NAMALWA (cell line): ENCODE results near the gene CUL2.
"Not testable (repeated sequence)": the region's sequence is repeated elsewhere in the genome, so short reads cannot be mapped to it uniquely, and the experiment has no call there.

Experiments used
- DNase-seq: peaks from one replicate; pipeline ENCODE4 v3.0.0-alpha.2; 2015; ENCODE audit warnings: low spot score

The CUL2 gene

DNA sequence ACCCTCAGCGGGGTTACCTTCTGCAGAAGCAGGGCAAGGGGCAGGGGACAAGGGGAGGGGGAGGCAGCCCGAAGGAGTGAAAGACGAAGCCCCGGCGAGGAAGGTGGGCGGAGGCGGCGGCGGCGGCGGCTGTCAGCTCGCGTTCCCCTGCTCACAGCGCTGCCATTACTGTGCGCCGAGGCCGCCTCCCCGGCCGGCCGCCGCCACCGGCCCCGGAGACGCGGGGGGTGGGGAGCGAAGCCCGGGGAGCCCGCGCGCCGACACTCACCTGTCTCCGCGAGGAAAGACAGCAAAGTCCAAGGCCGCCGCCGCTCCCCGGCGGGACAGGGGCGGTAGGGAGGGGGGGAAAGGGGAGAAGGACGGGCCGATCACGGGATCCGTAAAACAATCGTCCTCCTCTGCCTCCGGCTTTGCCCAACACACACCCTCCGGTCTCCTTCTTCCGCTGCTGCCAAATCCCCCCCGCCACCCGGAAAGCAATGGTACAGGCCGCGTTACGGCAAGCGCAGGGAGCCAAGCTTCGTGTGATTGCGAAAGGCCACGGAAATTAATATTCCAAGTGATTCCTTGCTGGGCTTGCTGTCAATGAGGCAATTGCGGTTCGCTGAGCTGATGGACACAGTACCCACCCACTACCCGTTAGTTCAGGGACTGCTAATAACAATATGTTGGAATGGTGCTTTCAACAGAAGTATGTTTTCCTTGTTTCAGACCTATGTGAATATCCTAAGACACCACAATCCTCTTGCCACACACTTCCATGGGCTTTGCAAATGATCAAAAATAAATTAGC is at the start of gene CUL2:
TSS of gene CUL2 (minus strand) at position 180 of the 793 bp plus-strand sequence. CDS start 19,024 bp downstream, outside the sequence.
- peak; percentile 90 for DNase-seq

DNA sequence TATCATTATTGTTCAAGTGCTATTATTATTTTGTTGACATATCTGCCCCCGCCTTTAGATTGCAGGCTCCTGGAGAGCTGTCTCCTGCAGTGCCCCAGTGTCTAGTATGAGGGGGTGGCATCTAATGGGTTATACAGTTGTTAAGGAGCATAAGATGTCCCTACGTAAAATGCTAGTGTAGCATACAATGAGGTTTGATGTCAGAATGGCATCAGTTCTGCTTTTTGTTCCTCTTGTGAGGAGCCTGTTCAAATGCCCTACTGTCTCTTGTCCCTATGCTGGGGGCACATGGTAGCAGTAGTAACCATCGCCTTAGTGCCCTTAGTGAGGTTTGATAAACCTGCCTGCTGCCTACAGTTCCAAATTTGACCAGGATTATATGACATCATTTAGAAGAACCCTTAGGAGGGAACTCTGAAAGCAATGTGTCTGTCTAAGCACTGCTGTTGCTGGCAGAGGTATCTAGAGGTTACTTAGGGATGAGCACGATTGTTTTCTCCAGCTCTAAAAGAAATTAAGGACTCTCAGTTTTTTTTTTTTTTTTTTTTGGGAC is 46.2 kb upstream of the CUL2 start:
- peak; percentile 18 for DNase-seq

DNA sequence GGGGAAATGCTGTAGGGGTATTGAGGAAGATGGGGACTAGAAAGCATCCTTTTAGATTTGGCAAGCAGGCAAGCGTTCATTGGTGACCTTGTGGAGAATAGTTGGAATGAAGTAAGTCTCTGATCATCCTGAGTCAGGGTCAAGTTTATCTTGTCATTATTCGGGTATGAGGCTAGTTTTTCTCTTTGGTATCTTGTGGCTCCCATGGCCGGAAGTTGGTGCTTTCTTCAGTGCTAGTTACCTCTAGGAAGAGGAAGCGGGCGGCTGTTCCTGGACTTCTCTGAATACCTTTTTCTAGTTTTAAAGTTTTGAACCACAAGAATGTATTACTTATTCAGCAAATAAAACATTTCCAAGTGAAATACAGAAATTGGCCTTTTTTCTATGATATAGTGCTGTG is 45.7 kb upstream of the CUL2 start:
- no peak for DNase-seq

DNA sequence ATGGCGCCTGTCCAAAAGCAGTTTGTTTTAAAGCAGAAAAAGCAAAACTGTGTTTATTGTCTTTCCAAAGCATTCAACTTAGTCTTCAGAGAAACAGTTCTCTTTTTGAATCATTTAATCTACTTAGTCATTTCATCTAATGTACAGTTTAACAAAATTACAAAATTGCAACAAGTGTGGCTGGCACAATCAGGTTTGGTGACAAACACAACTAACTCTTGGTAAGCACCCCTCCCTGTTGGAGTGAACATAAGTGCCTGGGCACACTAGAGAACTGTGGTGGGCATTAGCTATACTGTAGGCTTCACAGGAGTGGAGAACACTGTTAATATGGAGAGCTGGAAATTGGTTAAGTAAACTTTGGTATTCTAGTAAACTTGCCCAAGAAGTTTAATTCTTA is 43.4 kb upstream of the CUL2 start:
- DNase-seq, result no peak

DNA sequence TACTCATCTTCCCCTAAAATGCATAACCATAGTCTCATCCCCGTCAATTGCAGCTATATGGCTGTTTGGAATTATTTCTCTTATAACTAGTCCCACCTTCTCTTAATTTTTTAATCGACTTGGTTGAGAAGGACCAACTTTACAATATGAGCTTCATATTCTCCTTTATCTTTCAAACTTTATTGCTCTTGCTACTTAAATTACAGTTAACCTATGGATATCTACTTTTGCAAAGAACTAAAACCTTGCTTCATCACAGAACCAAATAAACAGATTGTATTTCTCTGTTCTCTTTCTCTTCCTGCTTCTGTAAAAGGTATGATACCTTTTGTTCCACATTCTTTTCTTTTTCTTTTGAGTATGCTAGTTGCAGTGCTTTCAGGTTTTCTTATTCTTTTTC is 42.6 kb upstream of the CUL2 start:
- DNase-seq, result no peak

DNA sequence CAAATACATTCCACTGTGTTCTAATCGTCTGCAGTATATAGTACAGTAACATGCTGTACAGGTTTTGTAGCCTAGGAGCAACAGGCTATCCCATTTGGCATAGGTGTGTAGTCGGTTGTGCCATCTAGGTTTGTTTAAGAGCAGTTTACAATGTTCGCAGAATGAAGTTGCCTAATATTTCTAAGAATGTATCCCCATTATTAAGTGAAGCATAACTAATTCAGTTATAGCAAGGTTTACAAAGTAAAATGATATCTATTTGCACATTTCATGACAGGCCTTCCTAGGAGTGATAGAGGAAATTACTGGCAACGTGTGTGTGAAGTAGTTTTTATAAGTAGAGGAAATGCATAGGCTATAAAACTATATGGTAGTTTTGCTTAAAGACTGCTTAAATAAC is 40.5 kb upstream of the CUL2 start:
- DNase-seq, result peak; percentile 11

DNA sequence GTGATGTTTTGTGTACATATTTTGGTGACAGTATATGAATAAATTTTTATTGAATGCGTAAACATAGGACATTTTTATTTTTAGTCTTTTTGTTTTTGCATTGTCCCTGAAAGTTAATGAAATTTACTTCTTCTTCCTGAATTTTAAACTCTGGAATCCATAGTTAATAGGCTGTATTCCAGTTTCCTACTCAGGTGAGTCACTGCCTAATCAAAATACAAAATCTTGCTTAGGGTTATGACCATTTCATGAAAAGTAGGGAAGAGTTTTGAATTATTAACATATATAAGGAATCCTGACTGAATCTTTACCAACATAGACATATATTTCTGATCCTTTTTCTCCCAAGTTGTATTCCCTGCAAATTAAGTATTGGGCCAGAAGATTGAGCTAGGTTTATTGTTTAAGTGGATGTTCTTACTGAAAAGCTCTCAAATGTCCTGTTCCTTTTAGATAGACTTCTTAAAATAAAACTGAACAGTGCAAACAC is 39.1 kb upstream of the CUL2 start:
- no peak for DNase-seq

DNA sequence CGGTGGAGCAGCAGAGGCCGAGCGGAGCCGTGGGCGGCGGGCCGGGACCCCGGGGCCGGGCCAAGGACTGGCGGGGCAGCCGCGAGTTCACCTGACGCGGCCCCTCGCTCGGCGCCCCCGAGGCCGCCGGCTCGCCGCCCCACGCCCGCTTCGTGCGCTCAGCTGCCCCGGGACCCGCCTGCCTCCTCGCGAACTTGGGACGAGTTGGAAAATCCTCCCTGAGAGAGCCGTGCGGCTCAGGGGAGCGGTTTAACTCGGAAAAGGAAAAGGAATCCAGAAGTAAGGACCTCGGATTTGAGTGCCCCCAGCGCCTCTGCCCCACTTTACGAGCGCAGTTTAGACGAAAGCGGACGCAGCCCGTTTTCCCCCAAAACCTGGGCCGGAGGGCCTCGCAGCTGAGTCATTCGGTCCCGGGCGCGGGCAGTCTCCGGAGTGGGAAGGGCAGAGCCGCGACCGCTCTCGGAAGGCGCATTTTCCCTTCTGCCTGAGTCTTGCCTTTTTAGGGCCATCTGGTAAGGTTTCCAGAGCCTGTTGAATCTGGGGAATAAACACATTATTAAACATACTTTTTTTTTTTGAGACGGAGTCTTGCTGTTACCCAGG is 37.2 kb upstream of the CUL2 start:
- DNase-seq, result peak; percentile 61

DNA sequence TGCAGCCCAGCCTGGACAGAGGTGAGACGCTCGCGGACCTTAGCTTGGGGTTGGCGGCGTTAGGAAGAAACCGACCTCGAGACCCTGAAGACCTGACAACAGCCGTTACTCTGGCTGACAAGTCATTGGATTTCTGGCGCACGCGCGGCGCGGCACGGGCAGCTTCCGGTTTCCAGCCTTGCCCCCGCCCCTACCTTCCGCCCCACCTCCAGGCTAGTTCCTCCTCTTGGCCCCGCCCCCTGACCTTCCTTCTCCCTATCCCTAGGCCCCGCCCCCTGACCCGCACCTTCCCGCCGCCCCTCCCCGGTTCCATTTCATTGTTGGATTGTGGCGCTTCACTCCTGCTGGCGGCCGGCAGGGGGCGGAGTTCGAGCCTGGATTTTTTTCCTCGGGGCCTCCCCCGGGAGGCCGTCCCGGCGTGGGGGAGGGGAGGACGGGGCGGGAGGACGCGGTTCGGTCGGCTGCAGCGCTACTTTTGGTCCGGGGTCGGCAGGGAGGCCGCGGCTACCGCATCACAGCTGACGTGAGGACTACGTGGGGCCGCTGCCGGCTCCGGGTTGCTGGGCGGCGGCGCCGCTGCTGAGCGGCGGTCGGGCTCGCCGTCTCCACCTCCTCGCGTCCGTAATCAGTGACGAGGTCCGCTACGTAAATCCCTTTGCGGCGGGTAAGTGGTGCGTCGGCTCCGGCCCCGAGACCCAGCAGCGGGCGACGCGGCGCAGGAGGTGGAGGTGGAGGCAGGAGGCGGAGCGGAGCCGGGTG is 36.6 kb upstream of the CUL2 start, which contains the start of gene CREM:
TSS of gene CREM (plus strand) at position 317 of the 759 bp plus-strand sequence. CDS start 10,990 bp downstream, outside the sequence.
- DNase-seq, result peak; percentile 94

DNA sequence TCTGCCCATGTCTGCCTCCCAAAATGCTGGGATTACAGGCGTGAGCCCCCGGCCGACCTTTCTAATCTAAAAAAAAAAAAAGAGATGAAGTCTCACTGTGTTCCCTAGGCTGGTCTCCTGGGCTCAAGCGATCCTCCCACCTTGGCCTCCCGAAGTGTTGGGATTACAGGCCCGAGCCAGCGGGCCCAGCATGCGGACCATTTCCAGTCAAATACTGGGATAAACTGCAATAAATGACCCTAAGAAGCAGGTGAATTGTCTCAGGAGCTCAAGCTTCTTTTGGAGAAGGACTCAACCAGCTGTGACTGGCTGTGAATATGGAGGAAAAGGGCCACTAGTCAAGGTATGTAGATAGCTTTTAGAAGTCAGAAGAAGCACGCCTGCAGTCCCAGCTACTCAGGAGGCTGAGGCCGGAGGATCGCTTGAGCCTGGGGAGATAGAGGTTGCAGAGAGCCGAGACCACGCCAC is 36.0 kb upstream of the CUL2 start:
- DNase-seq, result no peak

DNA sequence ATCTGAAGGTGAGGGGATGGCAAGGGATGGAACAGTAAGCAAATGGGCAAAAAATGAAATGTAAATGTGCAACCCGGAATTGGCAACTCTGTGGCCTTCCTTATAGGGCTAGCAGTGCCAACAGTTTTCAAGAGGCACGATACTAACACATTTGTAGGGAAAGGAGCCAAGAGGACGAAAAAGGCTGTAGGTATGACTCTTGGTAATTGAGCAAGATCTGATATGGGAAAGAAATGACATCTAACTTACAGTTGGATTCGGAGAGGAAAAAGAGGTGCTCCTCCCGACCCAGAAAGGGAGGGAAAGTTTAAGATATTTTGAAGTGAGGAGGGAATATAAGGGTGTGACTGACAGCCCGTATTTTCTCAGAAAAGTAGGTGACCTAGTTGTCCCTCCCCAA is 34.4 kb upstream of the CUL2 start:
- no peak for DNase-seq

DNA sequence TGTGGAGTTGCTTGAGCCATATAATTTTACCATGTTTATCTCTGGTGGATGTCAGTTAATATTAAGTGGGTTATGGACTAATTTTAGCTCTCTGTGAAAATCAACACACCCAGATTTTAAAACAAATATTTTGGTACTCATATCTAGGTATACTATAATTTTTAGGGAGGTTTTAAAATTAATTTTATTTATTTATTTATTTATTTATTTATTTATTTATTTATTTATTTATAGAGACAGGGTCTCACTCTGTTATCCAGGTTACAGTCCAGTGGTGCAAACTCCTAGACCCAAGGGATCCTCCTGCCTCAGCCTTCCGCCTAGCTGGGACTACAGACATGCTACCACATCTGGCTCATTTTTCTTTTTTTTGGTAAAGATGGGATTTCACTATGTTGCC is 29.2 kb upstream of the CUL2 start:
- DNase-seq, result no peak

DNA sequence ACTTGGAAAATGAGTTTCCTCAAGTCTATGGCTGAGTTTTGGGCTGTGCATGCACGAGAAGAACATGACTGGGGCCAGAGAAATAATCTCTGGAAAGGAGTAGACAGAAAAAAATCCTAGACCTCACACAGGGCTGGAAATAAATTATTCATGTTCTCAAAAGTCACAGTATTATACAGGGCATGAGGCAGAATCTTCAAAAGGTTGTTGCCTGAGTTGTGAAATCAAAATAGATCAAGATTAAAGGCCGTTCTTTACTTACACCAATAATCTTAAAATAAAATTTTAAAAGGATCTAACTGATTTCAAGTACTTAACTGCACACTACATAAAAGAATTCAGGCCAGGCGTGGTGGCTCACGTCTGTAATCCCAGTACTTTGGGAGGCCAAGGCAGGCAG is 22.4 kb upstream of the CUL2 start:
- no peak for DNase-seq

DNA sequence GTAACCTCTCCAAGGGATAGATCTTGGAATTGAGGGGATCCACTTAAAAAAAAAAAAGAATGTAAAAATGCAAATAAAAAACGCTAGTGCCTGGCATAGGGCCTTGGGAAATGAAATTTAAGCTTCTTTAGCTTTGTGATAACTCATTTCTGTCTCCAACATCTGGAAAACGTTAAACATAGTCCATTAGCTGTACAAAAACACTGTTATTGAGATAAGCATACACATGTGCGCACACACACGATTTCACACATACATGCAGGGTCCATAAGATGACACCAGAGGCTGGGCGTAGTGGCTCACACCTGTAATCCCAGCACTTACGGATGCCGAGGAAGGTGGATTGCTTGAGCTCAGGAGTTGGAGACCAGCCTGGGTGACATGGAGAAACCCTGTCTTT is 13.7 kb upstream of the CUL2 start:
- no peak for DNase-seq

DNA sequence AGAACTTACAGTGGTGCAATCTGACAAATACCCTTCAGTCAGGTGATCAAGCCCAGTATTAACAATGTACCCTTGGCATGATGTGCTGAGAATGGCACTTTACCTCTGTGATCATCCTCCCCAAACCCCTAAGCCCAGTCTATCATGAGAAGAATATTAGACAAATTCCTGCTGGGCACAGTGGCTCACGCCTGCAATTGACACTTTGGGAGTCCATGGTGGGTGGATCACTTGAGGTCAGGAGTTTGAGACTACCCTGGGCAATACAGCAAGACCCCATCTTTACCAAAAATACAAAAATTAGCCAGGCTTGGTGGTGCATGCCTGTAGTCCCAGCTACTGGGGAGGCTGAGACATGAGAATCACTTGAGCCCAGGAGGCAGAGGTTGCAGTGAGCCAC is 7.4 kb upstream of the CUL2 start:
- no peak for DNase-seq

DNA sequence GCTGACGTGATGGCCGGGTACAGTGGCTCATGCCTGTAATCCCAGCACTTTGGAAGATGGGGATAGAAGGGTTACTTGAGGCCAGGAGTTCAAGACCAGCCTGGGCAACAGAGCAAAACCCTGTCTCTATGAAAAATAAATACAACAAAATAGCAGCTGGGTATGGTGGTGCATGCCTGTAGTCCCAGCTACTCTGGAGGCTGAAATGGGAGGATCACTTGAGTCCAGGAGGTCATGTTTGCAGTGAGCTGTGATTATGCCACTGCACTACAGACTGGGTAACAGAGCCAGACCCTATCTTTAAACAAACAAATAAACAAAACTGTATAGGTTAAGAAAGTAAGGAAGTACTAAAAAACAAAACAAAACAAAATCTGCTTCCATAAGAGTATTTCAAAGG is 6.2 kb upstream of the CUL2 start:
- no peak for DNase-seq

DNA sequence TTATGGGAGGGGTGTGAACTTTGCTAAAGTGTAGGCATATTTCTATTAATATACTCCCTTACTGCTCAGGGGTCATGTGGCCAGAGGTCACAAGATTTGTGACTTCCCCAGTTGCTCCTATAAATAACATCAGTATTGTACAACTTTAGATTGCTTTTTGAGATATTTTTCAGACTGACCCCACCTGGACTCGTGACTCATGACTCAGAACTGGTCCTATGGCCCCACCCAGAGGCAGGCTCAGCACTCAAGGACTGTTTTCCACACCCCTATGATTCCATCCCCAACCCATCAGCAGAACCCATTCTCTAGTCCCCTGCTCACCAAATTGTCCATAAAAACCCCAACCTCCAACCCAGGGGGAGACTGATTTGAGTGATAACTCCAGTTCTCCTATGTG is 2.7 kb upstream of the CUL2 start:
- peak; percentile 19 for DNase-seq

DNA sequence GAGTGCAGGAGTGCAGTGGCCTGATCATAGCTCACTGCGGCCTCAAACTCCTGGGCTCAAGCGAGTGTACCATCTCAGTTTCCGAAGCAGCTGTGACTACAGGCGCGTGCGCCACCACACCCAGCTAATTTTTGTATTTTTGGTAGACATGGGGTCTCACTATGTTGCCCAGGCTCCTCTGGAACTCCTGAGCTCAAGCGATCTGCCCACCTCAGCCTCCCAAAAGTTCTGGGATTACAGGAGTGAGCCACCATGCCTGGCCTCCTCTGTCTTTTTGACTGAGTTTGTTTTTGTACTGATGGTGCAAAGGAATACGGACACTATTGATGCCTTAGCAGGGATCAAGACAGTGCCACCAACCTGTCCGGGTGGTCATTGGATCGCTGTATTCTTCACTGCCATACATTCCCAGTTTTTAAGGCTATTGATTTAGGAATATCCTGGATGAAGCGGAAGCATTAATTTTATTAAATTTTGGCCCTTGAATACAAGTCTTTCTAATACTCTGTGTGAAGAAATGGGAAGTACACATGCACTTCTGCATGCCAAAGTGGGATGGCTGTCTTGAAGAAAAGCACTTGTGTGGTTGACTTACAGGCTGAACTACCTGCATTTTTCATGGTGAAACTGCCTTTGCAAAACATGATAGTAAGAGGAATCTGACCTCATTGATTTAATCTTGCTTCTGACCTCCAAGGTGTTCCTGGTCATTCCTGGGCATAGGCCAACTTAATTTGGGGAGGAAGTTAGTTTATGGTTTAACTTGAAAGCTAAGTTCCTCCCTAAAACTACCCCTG is 2.1 kb upstream of the CUL2 start:
- DNase-seq, result no peak

DNA sequence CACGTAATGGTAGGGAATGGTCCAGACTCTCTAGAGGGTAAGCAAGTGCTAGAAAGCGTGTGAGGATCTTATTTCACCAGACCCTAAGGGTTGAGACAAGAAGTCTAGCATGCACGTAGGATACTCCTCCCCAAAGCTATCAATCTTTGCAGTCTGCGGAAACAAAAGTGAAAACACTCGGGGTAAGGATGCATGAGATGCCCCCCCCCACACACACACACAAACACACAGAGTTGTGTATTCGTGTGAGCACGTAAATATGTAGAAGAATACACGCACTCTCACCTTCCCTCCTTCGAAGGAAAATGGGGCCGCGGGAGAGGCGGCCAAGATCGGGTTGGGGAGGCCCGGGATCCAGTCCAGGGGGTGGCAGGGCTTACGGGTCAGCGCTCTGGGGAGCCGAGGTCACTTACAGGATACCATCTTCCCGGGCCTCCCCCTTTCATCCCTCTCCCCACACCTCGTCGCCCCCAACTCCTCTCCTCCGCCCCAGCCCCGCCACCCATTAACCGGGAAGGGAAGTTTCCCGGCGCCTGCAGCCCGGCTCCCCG is 455 bp downstream of the CUL2 start:
- peak; percentile 58 for DNase-seq

DNA sequence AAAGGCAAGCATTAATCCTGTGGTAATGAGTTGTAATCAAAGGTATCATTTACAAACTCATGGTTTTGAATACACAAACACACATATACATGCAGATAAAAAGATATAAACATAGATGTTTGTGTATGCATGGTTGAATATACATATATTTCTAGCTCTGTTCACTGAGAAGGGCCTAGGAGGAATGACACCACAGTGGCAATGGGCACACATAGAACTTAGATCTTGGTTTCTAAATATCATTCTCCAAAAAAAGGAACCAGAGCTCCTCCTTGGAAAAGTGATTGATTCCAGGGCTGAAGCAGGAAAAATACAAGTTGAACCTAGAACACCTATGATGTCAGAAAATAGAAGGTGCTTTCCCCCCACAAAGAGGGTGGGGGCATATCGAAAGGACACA is 6.9 kb downstream of the CUL2 start:
- no peak for DNase-seq

DNA sequence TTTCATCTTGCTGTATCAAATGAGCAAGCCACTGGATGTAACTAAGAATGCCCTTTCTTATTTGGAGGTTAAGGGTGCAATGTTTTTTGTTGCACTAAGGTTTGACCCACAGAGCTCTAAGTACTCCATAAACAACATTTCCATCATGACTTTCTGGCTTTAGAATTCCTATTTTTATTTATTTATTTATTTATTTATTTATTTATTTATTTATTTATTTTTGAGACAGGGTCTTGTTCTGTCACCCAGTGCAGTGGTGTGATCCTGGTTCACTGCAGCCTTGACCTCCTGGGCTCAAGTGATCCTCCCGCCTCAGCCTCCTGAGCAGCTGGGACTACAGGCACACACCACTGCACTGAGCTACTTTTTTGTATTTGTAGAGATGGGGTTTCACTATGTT is 9.9 kb downstream of the CUL2 start:
- DNase-seq, result not testable (repeated sequence)
